GM12878 (cell line): Measurements from ENCODE around the gene SEC63. TPM values are rescaled to one million over a fixed set of nuclear protein-coding genes. Genes with fewer than 3 reads are reported as not detected.

Experiments used
- ATAC-seq: fragments of 200-7000 bp; cut with Tn5 transposase; 3 replicates; pipeline ENCODE4 v1.9.1; 2020; ENCODE audit warnings: mild to moderate bottlenecking, moderate library complexity
- BruUV-seq: library from RNA; stranded (reverse); fragments of 400-500 nt; replicated peaks from 2 replicates; lab custom pipeline; 2021; lab: Mats Ljungman, UMichigan
- CTCF ChIA-PET: fragments of 300-600 bp; sonication (Branson Sonifier 250); formaldehyde crosslinking; extraction: SDS; loops from one replicate; lab custom pipeline; 2021; ENCODE audit warnings: inconsistent platforms; lab: Yijun Ruan, JAX
- POLR2A ChIA-PET: fragments of 350-600 bp; formaldehyde crosslinking; extraction: SDS; loops from one replicate; lab custom pipeline; 2021; ENCODE audit warnings: inconsistent platforms; lab: Charles Lee
- RAD21 ChIA-PET: fragments of 300-600 bp; sonication (Branson Sonifier 250); formaldehyde crosslinking; loops from one replicate; lab custom pipeline; 2023; ENCODE audit warnings: antibody characterized with exemption; ENCODE audit not compliant: unreplicated experiment; lab: Charles Lee
- SMC1A ChIA-PET: fragments of 300-600 bp; sonication (Branson Sonifier 250); formaldehyde crosslinking; loops from one replicate; lab custom pipeline; 2023; ENCODE audit not compliant: unreplicated experiment, uncharacterized antibody; lab: Charles Lee
- DNase-seq: peaks from one replicate; pipeline ENCODE4 v3.0.0-alpha.2; 2011; ENCODE audit warnings: low read depth, low spot score
- FAIRE-seq: peaks from 3 replicates; lab custom pipeline; 2011; peaks lifted over from hg19 to GRCh38; lab: Jason Lieb, UNC
- H2AFZ ChIP-seq: 2 replicates; pipeline ENCODE4 v1.6.0; 2011; ENCODE audit warnings: low read depth, low read length, control low read depth; ENCODE audit not compliant: control insufficient read depth
- H3K27ac ChIP-seq: 2 replicates; pipeline ENCODE4 v1.5.1; 2011; ENCODE audit warnings: control low read depth; ENCODE audit not compliant: control insufficient read depth, insufficient read depth
- H3K27me3 ChIP-seq, 2 experiments: replicated peaks in 1 of 2; 2 replicates each; pipeline versions ENCODE4 v1.6.0 to v1.6.1; 2011; ENCODE audit warnings: low read length in 1 of 2; ENCODE audit not compliant: control insufficient read depth in 2 of 2, insufficient read depth in 2 of 2
- H3K36me3 ChIP-seq, 2 experiments: 2 replicates each; pipeline ENCODE4 v1.5.1; 2011; ENCODE audit warnings: low read length in 1 of 2; ENCODE audit not compliant: control insufficient read depth in 2 of 2, insufficient read depth in 2 of 2
- H3K4me1 ChIP-seq: 2 replicates; pipeline ENCODE4 v1.6.1; 2011; ENCODE audit warnings: mild to moderate bottlenecking, low read length, moderate library complexity, mixed read lengths; ENCODE audit not compliant: control insufficient read depth, insufficient read depth
- H3K4me2 ChIP-seq: 2 replicates; pipeline ENCODE4 v1.6.0; 2011; ENCODE audit warnings: control low read depth; ENCODE audit not compliant: control insufficient read depth, insufficient read depth
- H3K4me3 ChIP-seq: fragments of 200-600 bp; sonication (generic); 2 replicates; pipeline ENCODE4 v1.5.1; 2016
- H3K79me2 ChIP-seq: 2 replicates; pipeline ENCODE4 v1.6.0; 2011; ENCODE audit warnings: low read length; ENCODE audit not compliant: control insufficient read depth, insufficient read depth
- H3K9ac ChIP-seq: 2 replicates; pipeline ENCODE4 v1.8.0; 2011; ENCODE audit warnings: low read length, control low read depth, mixed read lengths; ENCODE audit not compliant: control insufficient read depth, insufficient read depth
- H3K9me3 ChIP-seq: replicated peaks from 3 replicates; pipeline ENCODE4 v1.5.1; 2011; ENCODE audit warnings: mild to moderate bottlenecking, low read length; ENCODE audit not compliant: control insufficient read depth, insufficient read depth
- H4K20me1 ChIP-seq: 2 replicates; pipeline ENCODE4 v1.6.0; 2011; ENCODE audit not compliant: control insufficient read depth, insufficient read depth
- ATF7 ChIP-seq: fragments of 450-650 bp; IDR thresholded peaks from 2 replicates; pipeline ENCODE4 v1.6.1; 2016; ENCODE audit warnings: low read depth, mild to moderate bottlenecking
- CREB1 ChIP-seq: IDR thresholded peaks from 2 replicates; pipeline ENCODE4 v1.6.1; 2012; ENCODE audit warnings: low read depth, mild to moderate bottlenecking, inconsistent platforms
- EP300 ChIP-seq, 2 experiments: fragments of 150-350 bp in 1 of 2; IDR thresholded peaks; 2 replicates each; pipeline ENCODE4 v1.6.1; 2011 to 2012; ENCODE audit warnings: low read depth in 2 of 2, low read length in 2 of 2, borderline replicate concordance in 1 of 2, improper control_type of control experiment in 1 of 2, inconsistent platforms in 1 of 2; ENCODE audit not compliant: control insufficient read depth in 1 of 2
- FOXK2 ChIP-seq: fragments of 450-650 bp; IDR thresholded peaks from 2 replicates; pipeline ENCODE4 v1.6.1; 2017; ENCODE audit warnings: mild to moderate bottlenecking, moderate library complexity
- HDAC6 ChIP-seq: fragments of 200-600 bp; sonication (generic); IDR thresholded peaks from one replicate; pipeline ENCODE4 v1.8.0; 2017; ENCODE audit warnings: antibody characterized with exemption; ENCODE audit not compliant: unreplicated experiment
- IKZF2 ChIP-seq, 2 experiments: fragments of 450-650 bp; IDR thresholded peaks; 2 replicates each; pipeline ENCODE4 v1.6.1; 2017; ENCODE audit warnings: mild to moderate bottlenecking in 2 of 2, moderate library complexity in 2 of 2
- JUNB ChIP-seq: IDR thresholded peaks from 2 replicates; pipeline ENCODE4 v1.6.1; 2016; ENCODE audit warnings: antibody characterized with exemption, mild to moderate bottlenecking
- KDM1A ChIP-seq: fragments of 200-600 bp; sonication (generic); IDR thresholded peaks from 2 replicates; pipeline ENCODE4 v1.6.1; 2016; ENCODE audit warnings: borderline replicate concordance
- MEF2A ChIP-seq: IDR thresholded peaks from 2 replicates; pipeline ENCODE4 v1.6.1; 2011; ENCODE audit warnings: low read depth, mild to moderate bottlenecking, low read length, moderate library complexity; ENCODE audit not compliant: insufficient read depth
- NFIC ChIP-seq: IDR thresholded peaks from 2 replicates; pipeline ENCODE4 v1.6.1; 2012; ENCODE audit warnings: low read depth, mild to moderate bottlenecking, inconsistent platforms, low read length, moderate library complexity
- NFYB ChIP-seq: IDR thresholded peaks from 2 replicates; pipeline ENCODE4 v1.6.1; 2011; ENCODE audit warnings: low read depth, mild to moderate bottlenecking, low read length, improper control_type of control experiment, moderate library complexity; ENCODE audit not compliant: insufficient read depth
- TCF7 ChIP-seq: IDR thresholded peaks from 2 replicates; pipeline ENCODE4 v1.6.1; 2014; ENCODE audit warnings: antibody characterized with exemption, borderline replicate concordance
- WGBS: methylation state at CpG from one replicate; pipeline ENCODE4 v1.1.6; 2016; ENCODE audit warnings: low lambda C conversion rate; ENCODE audit not compliant: insufficient replicate concordance, insufficient coverage; ENCODE audit errors: missing lambda C conversion rate; 5-methylcytosine and 5-hydroxymethylcytosine counted together
- in situ Hi-C: fragments of 300-500 bp; cut with MboI; formaldehyde crosslinking; loops from 9 replicates; pipeline ENCODE4 v1.14.3; 2018; ENCODE audit warnings: mixed read lengths
- intact Hi-C: fragments of 100-400 bp; cut with micrococcal nuclease; formaldehyde crosslinking; loops from one replicate; pipeline ENCODE4 v1.14.2; 2022; ENCODE audit not compliant: unreplicated experiment
- polyA plus RNA-seq, 11 experiments: library from polyadenylated mRNA; depleted of rRNA in 4 of 11; unstranded in 6 of 11; stranded (reverse) in 5 of 11; fragments of >200 nt; fragmentation: Nextera tagmentation in 4 of 11; fragmentation: Illumina TruSeq in 1 of 11; extraction: Ambion mirVana in 4 of 11; extraction: Trizol in 1 of 11; gene quantifications; 1 replicate in 1 of 11; 2 replicates in 10 of 11; pipeline versions ENCODE4 v1.2.1 to v1.2.3, GENCODE V29; 2011 to 2016; ENCODE audit warnings: inconsistent platforms in 2 of 11, missing spikeins in 2 of 11, low read depth in 1 of 11
- total RNA-seq, 4 experiments: library from RNA; depleted of rRNA in 3 of 4; stranded (reverse); fragments of >200 nt in 3 of 4; fragmentation: Illumina TruSeq in 1 of 4; extraction: Trizol in 1 of 4; gene quantifications; 2 replicates each; pipeline versions ENCODE4 v1.2.1 to v1.2.3, GENCODE V29; 2013 to 2021
- TF ChIP-seq, protein P1 (sequence below): fragments of 450-650 bp; IDR thresholded peaks from 2 replicates; pipeline ENCODE4 v1.6.1; 2017; ENCODE audit warnings: mild to moderate bottlenecking, low read depth, inconsistent platforms; ENCODE audit not compliant: poor library complexity, severe bottlenecking
- TF ChIP-seq, protein P2 (sequence below): fragments of 450-650 bp; IDR thresholded peaks from 2 replicates; pipeline ENCODE4 v1.6.1; 2017; ENCODE audit warnings: low read depth, mild to moderate bottlenecking, moderate library complexity

SEC63 gene
- total and polyA plus RNA-seq, 10 of the 15 experiments (the other 5 are each of a cell fraction or from before 2014, with no cell fraction given) = 10.1 to 87.0 (median 34.3) TPM

DNA sequence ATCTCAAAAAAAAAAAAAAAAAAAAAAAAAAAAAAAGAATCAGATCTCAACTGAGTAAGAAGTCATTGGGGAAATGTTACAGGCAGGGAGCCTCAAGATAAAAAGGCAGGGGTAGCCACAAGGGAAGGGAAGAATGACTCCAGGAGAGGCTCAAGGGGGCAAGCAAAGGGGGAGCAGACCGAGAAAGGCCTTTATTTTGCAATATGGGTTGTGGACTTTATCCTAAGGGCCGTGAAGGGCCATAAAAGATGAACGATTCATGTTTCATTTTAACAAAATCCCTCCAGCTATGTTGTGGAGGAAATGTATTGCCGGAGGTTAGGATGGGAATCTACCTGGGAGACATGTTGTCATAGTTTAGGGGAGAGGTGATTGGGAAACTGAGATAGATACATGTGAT lies 25.8 kb upstream of the SEC63 start:
- ChIA-PET POLR2A (interaction anchor here (0.9 kb wide), 1 partner anchor 8 kb away, joined by 3 read pairs; no protein-coding TSS in a partner anchor), RAD21 (no interaction called here)
- 44% methylated on average over 4 of the region's 4 CpGs for WGBS

More for the DNA sequence above, 25.8 kb upstream of the SEC63 start:
- Histone ChIP-seq H3K4me2 (no peak overlapping the region), H3K27me3 (no peaks in the 10 kb centered on the region; a peak in 2 of 4 replicates), H4K20me1 (no peaks in the 10 kb centered on the region), H3K79me2 (no peaks in the 10 kb centered on the region), H3K27ac (no peak overlapping the region), H3K4me3 (no peak overlapping the region), H2AFZ (no peak overlapping the region), H3K36me3 (no peaks in the 10 kb centered on the region), H3K4me1 (no peaks in the 10 kb centered on the region), H3K9ac (no peak overlapping the region), H3K9me3 (no peaks in the 10 kb centered on the region)
- ChIA-PET SMC1A (interaction anchor here (0.5 to 1.4 kb wide), 2 partner anchors 66 to 598 kb away, joined by 3 to 5 read pairs; no protein-coding TSS in a partner anchor), CTCF (interaction anchor here (1.2 kb wide), 1 partner anchor 544 kb away, joined by 3 read pairs; no protein-coding TSS in a partner anchor)
- intact Hi-C loops = no loop called here
- no peak for DNase-seq
- in situ Hi-C loops = no loop called here
- ATAC-seq = no peak
- TF ChIP-seq IKZF2 (IDR thresholded peaks at IDR 0.05) (no peak), NFIC (no peak), HDAC6 (no peak), FOXK2 (no peak), NFYB (no peak), ATF7 (no peak), JUNB (no peak), TCF7 (no peak), CREB1 (no peak), KDM1A (no peak), MEF2A (no peak), EP300 (IDR thresholded peaks at IDR 0.05; ENCODE audit: borderline replicate concordance in 1 of 2, control insufficient read depth in 1 of 2, low read depth in 2 of 2, low read length in 2 of 2) (no peak)
- TF ChIP-seq, protein P1, sequence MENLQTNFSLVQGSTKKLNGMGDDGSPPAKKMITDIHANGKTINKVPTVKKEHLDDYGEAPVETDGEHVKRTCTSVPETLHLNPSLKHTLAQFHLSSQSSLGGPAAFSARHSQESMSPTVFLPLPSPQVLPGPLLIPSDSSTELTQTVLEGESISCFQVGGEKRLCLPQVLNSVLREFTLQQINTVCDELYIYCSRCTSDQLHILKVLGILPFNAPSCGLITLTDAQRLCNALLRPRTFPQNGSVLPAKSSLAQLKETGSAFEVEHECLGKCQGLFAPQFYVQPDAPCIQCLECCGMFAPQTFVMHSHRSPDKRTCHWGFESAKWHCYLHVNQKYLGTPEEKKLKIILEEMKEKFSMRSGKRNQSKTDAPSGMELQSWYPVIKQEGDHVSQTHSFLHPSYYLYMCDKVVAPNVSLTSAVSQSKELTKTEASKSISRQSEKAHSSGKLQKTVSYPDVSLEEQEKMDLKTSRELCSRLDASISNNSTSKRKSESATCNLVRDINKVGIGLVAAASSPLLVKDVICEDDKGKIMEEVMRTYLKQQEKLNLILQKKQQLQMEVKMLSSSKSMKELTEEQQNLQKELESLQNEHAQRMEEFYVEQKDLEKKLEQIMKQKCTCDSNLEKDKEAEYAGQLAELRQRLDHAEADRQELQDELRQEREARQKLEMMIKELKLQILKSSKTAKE = no peak
- TF ChIP-seq, protein P2, sequence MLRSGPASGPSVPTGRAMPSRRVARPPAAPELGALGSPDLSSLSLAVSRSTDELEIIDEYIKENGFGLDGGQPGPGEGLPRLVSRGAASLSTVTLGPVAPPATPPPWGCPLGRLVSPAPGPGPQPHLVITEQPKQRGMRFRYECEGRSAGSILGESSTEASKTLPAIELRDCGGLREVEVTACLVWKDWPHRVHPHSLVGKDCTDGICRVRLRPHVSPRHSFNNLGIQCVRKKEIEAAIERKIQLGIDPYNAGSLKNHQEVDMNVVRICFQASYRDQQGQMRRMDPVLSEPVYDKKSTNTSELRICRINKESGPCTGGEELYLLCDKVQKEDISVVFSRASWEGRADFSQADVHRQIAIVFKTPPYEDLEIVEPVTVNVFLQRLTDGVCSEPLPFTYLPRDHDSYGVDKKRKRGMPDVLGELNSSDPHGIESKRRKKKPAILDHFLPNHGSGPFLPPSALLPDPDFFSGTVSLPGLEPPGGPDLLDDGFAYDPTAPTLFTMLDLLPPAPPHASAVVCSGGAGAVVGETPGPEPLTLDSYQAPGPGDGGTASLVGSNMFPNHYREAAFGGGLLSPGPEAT = no peak
- BruUV-seq = no TSS peak
- no peak for FAIRE-seq
